WTC11 (cell line): ENCODE results near the gene LY9.

Experiments
- ATF1 ChIP-seq: sonication (generic); formaldehyde crosslinking; IDR thresholded peaks from 2 replicates; pipeline ENCODE4 v1.8.1; 2023; ENCODE audit warnings: mild to moderate bottlenecking, moderate library complexity, missing genetic modification reagents
- CREB1 ChIP-seq: sonication (generic); formaldehyde crosslinking; IDR thresholded peaks from 2 replicates; pipeline ENCODE4 v1.8.0; 2023; ENCODE audit warnings: mild to moderate bottlenecking, missing genetic modification reagents
- FOXK1 ChIP-seq: sonication (generic); formaldehyde crosslinking; IDR thresholded peaks from 2 replicates; pipeline ENCODE4 v1.8.0; 2022; ENCODE audit warnings: mild to moderate bottlenecking, moderate library complexity, missing genetic modification reagents
- KAT7 ChIP-seq: sonication (generic); formaldehyde crosslinking; IDR thresholded peaks from 2 replicates; pipeline ENCODE4 v1.8.1; 2023; ENCODE audit warnings: missing genetic modification reagents, mild to moderate bottlenecking, borderline replicate concordance
- SP1 ChIP-seq: sonication (generic); formaldehyde crosslinking; conservative IDR thresholded peaks from 2 replicates; pipeline ENCODE4 v1.8.1; 2022; ENCODE audit warnings: missing genetic modification reagents
- ZBTB43 ChIP-seq: sonication (generic); formaldehyde crosslinking; IDR thresholded peaks from 2 replicates; pipeline ENCODE4 v1.8.1; 2023; ENCODE audit warnings: mild to moderate bottlenecking, missing genetic modification reagents
- TF ChIP-seq, protein P1 (sequence below): sonication (generic); formaldehyde crosslinking; IDR thresholded peaks from 2 replicates; pipeline ENCODE4 v1.8.1; 2022; ENCODE audit warnings: low read depth, missing genetic modification reagents, borderline replicate concordance
- TF ChIP-seq, protein P2 (sequence below): sonication (generic); formaldehyde crosslinking; IDR thresholded peaks from 2 replicates; pipeline ENCODE4 v1.8.0; 2022; ENCODE audit warnings: mild to moderate bottlenecking, missing genetic modification reagents
- TF ChIP-seq, protein P3 (sequence below): sonication (generic); formaldehyde crosslinking; IDR thresholded peaks from 2 replicates; pipeline ENCODE4 v1.8.0; 2022; ENCODE audit warnings: mild to moderate bottlenecking, missing genetic modification reagents
- TF ChIP-seq, protein P4 (sequence below): fragments of 200-600 bp; IDR thresholded peaks from 2 replicates; pipeline ENCODE4 v1.8.0; 2022; ENCODE audit warnings: antibody characterized with exemption
- TF ChIP-seq, protein P5 (sequence below): sonication (generic); formaldehyde crosslinking; IDR thresholded peaks from 2 replicates; pipeline ENCODE4 v1.8.1; 2023; ENCODE audit warnings: mild to moderate bottlenecking, missing genetic modification reagents, moderate library complexity

GRCh38 chr1:160864173-160864572, 68.2 kb downstream of the LY9 start:
- TF ChIP-seq, protein P1, sequence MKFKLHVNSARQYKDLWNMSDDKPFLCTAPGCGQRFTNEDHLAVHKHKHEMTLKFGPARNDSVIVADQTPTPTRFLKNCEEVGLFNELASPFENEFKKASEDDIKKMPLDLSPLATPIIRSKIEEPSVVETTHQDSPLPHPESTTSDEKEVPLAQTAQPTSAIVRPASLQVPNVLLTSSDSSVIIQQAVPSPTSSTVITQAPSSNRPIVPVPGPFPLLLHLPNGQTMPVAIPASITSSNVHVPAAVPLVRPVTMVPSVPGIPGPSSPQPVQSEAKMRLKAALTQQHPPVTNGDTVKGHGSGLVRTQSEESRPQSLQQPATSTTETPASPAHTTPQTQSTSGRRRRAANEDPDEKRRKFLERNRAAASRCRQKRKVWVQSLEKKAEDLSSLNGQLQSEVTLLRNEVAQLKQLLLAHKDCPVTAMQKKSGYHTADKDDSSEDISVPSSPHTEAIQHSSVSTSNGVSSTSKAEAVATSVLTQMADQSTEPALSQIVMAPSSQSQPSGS (CRISPR knock-in tag), result no peak
- TF ChIP-seq, protein P2, sequence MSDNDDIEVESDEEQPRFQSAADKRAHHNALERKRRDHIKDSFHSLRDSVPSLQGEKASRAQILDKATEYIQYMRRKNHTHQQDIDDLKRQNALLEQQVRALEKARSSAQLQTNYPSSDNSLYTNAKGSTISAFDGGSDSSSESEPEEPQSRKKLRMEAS, result no peak
- TF ChIP-seq ATF1 (CRISPR knock-in tag) (no peak), SP1 (CRISPR knock-in tag) (no peak), CREB1 (CRISPR knock-in tag) (no peak), FOXK1 (CRISPR knock-in tag) (no peak), KAT7 (no peak), ZBTB43 (CRISPR knock-in tag) (no peak)
- TF ChIP-seq, protein P3, sequence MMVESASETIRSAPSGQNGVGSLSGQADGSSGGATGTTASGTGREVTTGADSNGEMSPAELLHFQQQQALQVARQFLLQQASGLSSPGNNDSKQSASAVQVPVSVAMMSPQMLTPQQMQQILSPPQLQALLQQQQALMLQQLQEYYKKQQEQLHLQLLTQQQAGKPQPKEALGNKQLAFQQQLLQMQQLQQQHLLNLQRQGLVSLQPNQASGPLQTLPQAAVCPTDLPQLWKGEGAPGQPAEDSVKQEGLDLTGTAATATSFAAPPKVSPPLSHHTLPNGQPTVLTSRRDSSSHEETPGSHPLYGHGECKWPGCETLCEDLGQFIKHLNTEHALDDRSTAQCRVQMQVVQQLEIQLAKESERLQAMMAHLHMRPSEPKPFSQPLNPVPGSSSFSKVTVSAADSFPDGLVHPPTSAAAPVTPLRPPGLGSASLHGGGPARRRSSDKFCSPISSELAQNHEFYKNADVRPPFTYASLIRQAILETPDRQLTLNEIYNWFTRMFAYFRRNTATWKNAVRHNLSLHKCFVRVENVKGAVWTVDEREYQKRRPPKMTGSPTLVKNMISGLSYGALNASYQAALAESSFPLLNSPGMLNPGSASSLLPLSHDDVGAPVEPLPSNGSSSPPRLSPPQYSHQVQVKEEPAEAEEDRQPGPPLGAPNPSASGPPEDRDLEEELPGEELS (CRISPR knock-in tag), result no peak
- TF ChIP-seq, protein P4, sequence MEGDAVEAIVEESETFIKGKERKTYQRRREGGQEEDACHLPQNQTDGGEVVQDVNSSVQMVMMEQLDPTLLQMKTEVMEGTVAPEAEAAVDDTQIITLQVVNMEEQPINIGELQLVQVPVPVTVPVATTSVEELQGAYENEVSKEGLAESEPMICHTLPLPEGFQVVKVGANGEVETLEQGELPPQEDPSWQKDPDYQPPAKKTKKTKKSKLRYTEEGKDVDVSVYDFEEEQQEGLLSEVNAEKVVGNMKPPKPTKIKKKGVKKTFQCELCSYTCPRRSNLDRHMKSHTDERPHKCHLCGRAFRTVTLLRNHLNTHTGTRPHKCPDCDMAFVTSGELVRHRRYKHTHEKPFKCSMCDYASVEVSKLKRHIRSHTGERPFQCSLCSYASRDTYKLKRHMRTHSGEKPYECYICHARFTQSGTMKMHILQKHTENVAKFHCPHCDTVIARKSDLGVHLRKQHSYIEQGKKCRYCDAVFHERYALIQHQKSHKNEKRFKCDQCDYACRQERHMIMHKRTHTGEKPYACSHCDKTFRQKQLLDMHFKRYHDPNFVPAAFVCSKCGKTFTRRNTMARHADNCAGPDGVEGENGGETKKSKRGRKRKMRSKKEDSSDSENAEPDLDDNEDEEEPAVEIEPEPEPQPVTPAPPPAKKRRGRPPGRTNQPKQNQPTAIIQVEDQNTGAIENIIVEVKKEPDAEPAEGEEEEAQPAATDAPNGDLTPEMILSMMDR, result no peak
- TF ChIP-seq, protein P5, sequence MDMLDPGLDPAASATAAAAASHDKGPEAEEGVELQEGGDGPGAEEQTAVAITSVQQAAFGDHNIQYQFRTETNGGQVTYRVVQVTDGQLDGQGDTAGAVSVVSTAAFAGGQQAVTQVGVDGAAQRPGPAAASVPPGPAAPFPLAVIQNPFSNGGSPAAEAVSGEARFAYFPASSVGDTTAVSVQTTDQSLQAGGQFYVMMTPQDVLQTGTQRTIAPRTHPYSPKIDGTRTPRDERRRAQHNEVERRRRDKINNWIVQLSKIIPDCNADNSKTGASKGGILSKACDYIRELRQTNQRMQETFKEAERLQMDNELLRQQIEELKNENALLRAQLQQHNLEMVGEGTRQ (CRISPR knock-in tag), result no peak
